ENCODE measurements around the gene RPP38. TPM values are rescaled to one million over a fixed set of nuclear protein-coding genes. Genes with fewer than 3 reads are reported as not detected.

Gene RPP38
- polyA plus RNA-seq, 3 donors: 8.1 to 13.8 (median 13.3) TPM

- H3K4me2 ChIP-seq (replicated peaks; ENCODE audit: extremely low read depth, low read length, poor library complexity, severe bottlenecking): no peak overlapping the region
- no peaks in the 10 kb centered on the region for H3K36me3 ChIP-seq (replicated peaks in 1 of 2; ENCODE audit: control insufficient read depth in 1 of 2, insufficient read depth in 2 of 2, low read length in 2 of 2)
- no peaks in the 10 kb centered on the region for H3K4me1 ChIP-seq (ENCODE audit: control insufficient read depth in 1 of 2, insufficient read depth in 2 of 2, low read length in 2 of 2)
- H3K9ac ChIP-seq (ENCODE audit: insufficient read depth, low read length, poor library complexity, severe bottlenecking): no peak overlapping the region
- H2AFZ ChIP-seq (ENCODE audit: insufficient read depth, low read depth, low read length, poor library complexity, severe bottlenecking): no peak overlapping the region
- H3K27me3 ChIP-seq (ENCODE audit: control insufficient read depth in 2 of 2, insufficient read depth in 2 of 2, low read length in 2 of 2): peaks cover 0 to 2% of the 10 kb centered on the region in 2 donors
- no peak for DNase-seq
- H3K4me3 ChIP-seq (replicated peaks in 1 of 3; ENCODE audit: low read depth in 2 of 3, low read length in 3 of 3): no peak overlapping the region
- no peaks in the 10 kb centered on the region for H3K79me2 ChIP-seq (ENCODE audit: insufficient read depth, low read length)
- H3K9me3 ChIP-seq (replicated peaks in 1 of 2; ENCODE audit: control insufficient read depth in 1 of 2, insufficient read depth in 1 of 2, low read length in 2 of 2): peaks cover 0 to 5% of the 10 kb centered on the region in 2 donors
- H4K20me1 ChIP-seq (ENCODE audit: insufficient read depth, low read length): no peaks in the 10 kb centered on the region
- 76% methylated on average over 2 of the region's 2 CpGs for WGBS (ENCODE audit: insufficient coverage)
- Mint-ChIP-seq H3K4me1 (no peaks in the 10 kb centered on the region), H3K4me3 (no peak overlapping the region), H3K36me3 (no peaks in the 10 kb centered on the region), H3K27me3 (ENCODE audit: low read depth in 3 of 3) (peaks cover 0 to 4% (median 0%) of the 10 kb centered on the region in 3 donors), H3K9me3 (peaks cover 10 to 26% (median 21%) of the 10 kb centered on the region in 7 donors), H3K27ac (no peak overlapping the region)
- no peak for TF ChIP-seq CTCF (IDR thresholded peaks at IDR 0.05)
- no peak overlapping the region for H3K27ac ChIP-seq (ENCODE audit: low read depth in 1 of 2, low read length in 2 of 2)
- intact Hi-C loops (cut with micrococcal nuclease): no loop called here
Observed at GRCh38 chr10:15060638-15061037, 36.5 kb upstream of the RPP38 start.

- Histone ChIP-seq H3K79me2 (ENCODE audit: insufficient read depth, low read length) (no peaks in the 10 kb centered on the region), H3K4me1 (ENCODE audit: control insufficient read depth in 1 of 2, insufficient read depth in 2 of 2, low read length in 2 of 2) (no peaks in the 10 kb centered on the region), H4K20me1 (ENCODE audit: insufficient read depth, low read length) (no peaks in the 10 kb centered on the region), H3K27me3 (ENCODE audit: control insufficient read depth in 2 of 2, insufficient read depth in 2 of 2, low read length in 2 of 2) (peaks cover 0 to 2% of the 10 kb centered on the region in 2 donors), H2AFZ (ENCODE audit: insufficient read depth, low read depth, low read length, poor library complexity, severe bottlenecking) (no peak overlapping the region), H3K36me3 (replicated peaks in 1 of 2; ENCODE audit: control insufficient read depth in 1 of 2, insufficient read depth in 2 of 2, low read length in 2 of 2) (no peaks in the 10 kb centered on the region), H3K4me2 (replicated peaks; ENCODE audit: extremely low read depth, low read length, poor library complexity, severe bottlenecking) (no peak overlapping the region), H3K9me3 (replicated peaks in 1 of 2; ENCODE audit: control insufficient read depth in 1 of 2, insufficient read depth in 1 of 2, low read length in 2 of 2) (no peaks in the 10 kb centered on the region), H3K9ac (ENCODE audit: insufficient read depth, low read length, poor library complexity, severe bottlenecking) (no peak overlapping the region), H3K4me3 (replicated peaks in 1 of 3; ENCODE audit: low read depth in 2 of 3, low read length in 3 of 3) (no peak overlapping the region), H3K27ac (ENCODE audit: low read depth in 1 of 2, low read length in 2 of 2) (no peak overlapping the region)
- no peaks in the 10 kb centered on the region for H3K36me3 Mint-ChIP-seq
- DNase-seq: no peak
- no peak overlapping the region for H3K4me3 Mint-ChIP-seq
- H3K27me3 Mint-ChIP-seq (ENCODE audit: low read depth in 3 of 3): peaks cover 0 to 5% (median 2%) of the 10 kb centered on the region in 3 donors
- no peak overlapping the region for H3K27ac Mint-ChIP-seq
- no peak for TF ChIP-seq CTCF (IDR thresholded peaks at IDR 0.05)
- peaks cover 0 to 14% (median 7%) of the 10 kb centered on the region in 7 donors for H3K9me3 Mint-ChIP-seq
- no peaks in the 10 kb centered on the region for H3K4me1 Mint-ChIP-seq
- intact Hi-C loops (cut with micrococcal nuclease): no loop called here
- 88% methylated on average over 1 of the region's 5 CpGs for WGBS (ENCODE audit: insufficient coverage)
Observed at GRCh38 chr10:15067154-15067553, 30.0 kb upstream of the RPP38 start.

Data from CD14-positive monocyte (primary cell).